Measurements from ENCODE around the gene ZNF331. TPM values are rescaled to one million over a fixed set of nuclear protein-coding genes. Genes with fewer than 3 reads are reported as not detected.

Gene ZNF331
- total RNA-seq, 1 experiment from 2014 or later: 56.7 TPM

GRCh38 chr19:53537521-53538377 lies at the start of gene ZNF331 (continued):
- TF ChIP-seq USF2 (CRISPR knock-in tag; IDR thresholded peaks at IDR 0.05) (peak; percentile 29), JUN (CRISPR knock-in tag; IDR thresholded peaks at IDR 0.05) (0 out of 2 replicates have a peak, but pooled peaks have one; percentile 46), CREM (CRISPR knock-in tag; IDR thresholded peaks at IDR 0.05) (peak; percentile 68; the same call in 1 of the 2 replicates), ZNF263 (CRISPR knock-in tag; IDR thresholded peaks at IDR 0.05; ENCODE audit: low read depth) (no peak), ZNF671 (CRISPR knock-in tag; IDR thresholded peaks at IDR 0.05) (no peak), MLX (CRISPR knock-in tag; IDR thresholded peaks at IDR 0.05) (0 out of 2 replicates have a peak, but pooled peaks have one; percentile 55), HMGA2 (CRISPR knock-in tag; IDR thresholded peaks at IDR 0.05) (no peak), GABPB1 (CRISPR knock-in tag; IDR thresholded peaks at IDR 0.05) (peak; percentile 32; the same call in 1 of the 2 replicates), MYBL2 (CRISPR knock-in tag; IDR thresholded peaks at IDR 0.05) (peak; percentile 84), ELF4 (CRISPR knock-in tag; IDR thresholded peaks at IDR 0.05; ENCODE audit: low read depth) (no peak), ESRRA (CRISPR knock-in tag; IDR thresholded peaks at IDR 0.05; ENCODE audit: borderline replicate concordance) (peak; percentile 38; the same call in 1 of the 2 replicates), SP1 (CRISPR knock-in tag; conservative IDR thresholded peaks at IDR 0.05) (peak; percentile 59), MAX (CRISPR knock-in tag; IDR thresholded peaks at IDR 0.05) (peak; percentile 81), KAT7 (CRISPR knock-in tag; IDR thresholded peaks at IDR 0.05; ENCODE audit: borderline replicate concordance) (peak; percentile 58; the same call in 1 of the 2 replicates), PRRX2 (CRISPR knock-in tag; IDR thresholded peaks at IDR 0.05) (no peak), IRF2 (CRISPR knock-in tag; IDR thresholded peaks at IDR 0.05; ENCODE audit: borderline replicate concordance, low read depth) (0 out of 2 replicates have a peak, but pooled peaks have one; percentile 35), NR2C2 (CRISPR knock-in tag; IDR thresholded peaks at IDR 0.05) (no peak), TCF7 (CRISPR knock-in tag; IDR thresholded peaks at IDR 0.05; ENCODE audit: low read depth) (0 out of 2 replicates have a peak, but pooled peaks have one; percentile 86), ZNF425 (CRISPR knock-in tag; conservative IDR thresholded peaks at IDR 0.05) (no peak), NFATC4 (CRISPR knock-in tag; IDR thresholded peaks at IDR 0.05) (no peak), ZNF512 (CRISPR knock-in tag; IDR thresholded peaks at IDR 0.05; ENCODE audit: borderline replicate concordance) (no peak), ZNF219 (CRISPR knock-in tag; IDR thresholded peaks at IDR 0.05; ENCODE audit: borderline replicate concordance) (no peak), EMX1 (CRISPR knock-in tag; IDR thresholded peaks at IDR 0.05) (no peak), ZNF138 (CRISPR knock-in tag; conservative IDR thresholded peaks at IDR 0.05) (peak; percentile 17; the same call in 1 of the 2 replicates), AFF4 (CRISPR knock-in tag; IDR thresholded peaks at IDR 0.05; ENCODE audit: borderline replicate concordance) (no peak; the same call in 1 of the 2 replicates), CTCF (IDR thresholded peaks at IDR 0.05) (no peak), ETV6 (CRISPR knock-in tag; IDR thresholded peaks at IDR 0.05) (no peak)

Data from WTC11 (cell line).